Neural cell (in vitro differentiated cells): ENCODE data around the gene MRPL4. TPM values are rescaled to one million over a fixed set of nuclear protein-coding genes. Genes with fewer than 3 reads are reported as not detected.

ENCODE experiments used
- H2AFZ ChIP-seq: fragments of 200-600, 300-800 bp; sonication (generic), shearing (Covaris generic); 2 replicates; pipeline ENCODE4 v1.6.0; 2014; ENCODE audit warnings: low read depth, mild to moderate bottlenecking, antibody characterized with exemption, low read length, moderate library complexity
- H3F3A ChIP-seq: fragments of 200-600 bp; shearing (Covaris generic); 2 replicates; pipeline ENCODE4 v1.6.1; 2016; ENCODE audit warnings: mild to moderate bottlenecking, moderate library complexity, mixed read lengths, antibody characterized with exemption, low read length; ENCODE audit not compliant: insufficient read depth, poor library complexity, severe bottlenecking
- H3K27ac ChIP-seq: fragments of 200-600, 300-800 bp; sonication (generic), shearing (Covaris generic); 2 replicates; pipeline ENCODE4 v1.5.1; 2014; ENCODE audit warnings: mild to moderate bottlenecking, low read length, moderate library complexity
- H3K27me3 ChIP-seq: fragments of 300-800, 200-600 bp; sonication (generic), shearing (Covaris generic); 2 replicates; pipeline ENCODE4 v1.6.0; 2014; ENCODE audit warnings: mild to moderate bottlenecking, low read depth, low read length, moderate library complexity; ENCODE audit not compliant: insufficient read depth
- H3K36me3 ChIP-seq: fragments of 300-800, 200-600 bp; sonication (generic), shearing (Covaris generic); 2 replicates; pipeline ENCODE4 v1.5.1; 2014; ENCODE audit warnings: mild to moderate bottlenecking, antibody characterized with exemption, low read length, moderate library complexity; ENCODE audit not compliant: insufficient read depth
- H3K4me2 ChIP-seq: fragments of 300-800, 200-600 bp; sonication (generic), shearing (Covaris generic); 2 replicates; pipeline ENCODE4 v1.6.0; 2014; ENCODE audit warnings: mild to moderate bottlenecking, low read length
- H3K4me3 ChIP-seq: fragments of 300-800, 200-600 bp; sonication (generic), shearing (Covaris generic); 2 replicates; pipeline ENCODE4 v1.5.1; 2014; ENCODE audit warnings: mild to moderate bottlenecking, low read length, moderate library complexity
- H3K79me2 ChIP-seq: fragments of 200-600 bp; shearing (Covaris generic); replicated peaks from 2 replicates; pipeline ENCODE4 v1.6.0; 2014; ENCODE audit warnings: mild to moderate bottlenecking, low read length, moderate library complexity; ENCODE audit not compliant: insufficient read depth
- H3K9ac ChIP-seq: fragments of 300-800, 200-600 bp; sonication (generic), shearing (Covaris generic); 2 replicates; pipeline ENCODE4 v1.6.1; 2016; ENCODE audit warnings: mild to moderate bottlenecking, low read length, mixed read lengths
- H3K9me2 ChIP-seq: fragments of 200-600 bp; shearing (Covaris generic); 2 replicates; pipeline ENCODE4 v1.6.1; 2016; ENCODE audit warnings: mild to moderate bottlenecking, low read length, mixed read lengths; ENCODE audit not compliant: insufficient read depth
- H3K9me3 ChIP-seq: fragments of 200-600, 300-800 bp; sonication (generic), shearing (Covaris generic); 2 replicates; pipeline ENCODE4 v1.6.1; 2016; ENCODE audit warnings: mild to moderate bottlenecking, mixed run types, low read length, moderate library complexity, mixed read lengths
- H4K20me1 ChIP-seq: fragments of 200-600 bp; shearing (Covaris generic); 2 replicates; pipeline ENCODE4 v1.6.1; 2016; ENCODE audit warnings: mild to moderate bottlenecking, mixed run types; ENCODE audit not compliant: insufficient read depth
- CTCF ChIP-seq: fragments of 450-650 bp; IDR thresholded peaks from 2 replicates; pipeline ENCODE4 v1.5.1; 2014; ENCODE audit warnings: antibody characterized with exemption, mild to moderate bottlenecking, moderate library complexity; ENCODE audit not compliant: poor library complexity, severe bottlenecking
- EP300 ChIP-seq: fragments of 450-650 bp; conservative IDR thresholded peaks from 2 replicates; pipeline ENCODE4 v1.6.1; 2014; ENCODE audit warnings: antibody characterized with exemption, mild to moderate bottlenecking, moderate library complexity; ENCODE audit not compliant: poor library complexity, severe bottlenecking
- EZH2 ChIP-seq: fragments of 200-600, 300-800 bp; shearing (Covaris generic), sonication (generic); IDR thresholded peaks from 2 replicates; pipeline ENCODE4 v1.6.1; 2014; ENCODE audit warnings: antibody characterized with exemption, low read length, borderline replicate concordance, mild to moderate bottlenecking; ENCODE audit not compliant: insufficient read depth, poor library complexity, severe bottlenecking
- MXI1 ChIP-seq: fragments of 450-650 bp; conservative IDR thresholded peaks from 2 replicates; pipeline ENCODE4 v1.6.1; 2014; ENCODE audit warnings: antibody characterized with exemption, mild to moderate bottlenecking; ENCODE audit not compliant: poor library complexity, severe bottlenecking
- POLR2AphosphoS5 ChIP-seq: IDR thresholded peaks from 2 replicates; pipeline ENCODE4 v1.6.1; 2012
- RAD21 ChIP-seq: fragments of 450-650 bp; conservative IDR thresholded peaks from 2 replicates; pipeline ENCODE4 v1.6.1; 2014; ENCODE audit warnings: antibody characterized with exemption, mild to moderate bottlenecking, moderate library complexity
- REST ChIP-seq: IDR thresholded peaks from 2 replicates; pipeline ENCODE4 v1.6.1; 2012; ENCODE audit warnings: borderline replicate concordance
- SMC3 ChIP-seq: fragments of 450-650 bp; conservative IDR thresholded peaks from 2 replicates; pipeline ENCODE4 v1.6.1; 2014; ENCODE audit warnings: antibody characterized with exemption, mild to moderate bottlenecking, moderate library complexity; ENCODE audit not compliant: poor library complexity
- TAF1 ChIP-seq: IDR thresholded peaks from 2 replicates; pipeline ENCODE4 v1.6.1; 2012; ENCODE audit warnings: low read depth
- polyA plus RNA-seq: library from polyadenylated mRNA; depleted of rRNA; stranded (reverse); fragments of >200 nt; gene quantifications from 2 replicates; pipeline ENCODE4 v1.2.3, GENCODE V29; 2014

The MRPL4 gene
- polyA plus RNA-seq, 1 donor from 2014 or later, result 27.2 TPM

- Histone ChIP-seq H3K27me3 (no peaks in the 10 kb centered on the region), H3K9ac (peak overlapping the region; percentile 78), H3K9me2 (no peaks in the 10 kb centered on the region), H3K79me2 (peaks cover 7% of the 10 kb centered on the region), H3F3A (no peaks in the 10 kb centered on the region), H3K4me3 (peak overlapping the region; percentile 92), H3K9me3 (no peaks in the 10 kb centered on the region), H3K4me2 (peak overlapping the region; percentile 97), H2AFZ (peak overlapping the region; percentile 86), H3K27ac (peak overlapping the region; percentile 77), H3K36me3 (no peaks in the 10 kb centered on the region), H4K20me1 (no peaks in the 10 kb centered on the region)
- TF ChIP-seq EZH2, result no peak
- TF ChIP-seq EP300, result no peak
- no peak for TF ChIP-seq CTCF
- TF ChIP-seq MXI1, result no peak
- TF ChIP-seq REST, result no peak
- no peak for TF ChIP-seq RAD21
- TF ChIP-seq SMC3, result no peak
- TF ChIP-seq POLR2AphosphoS5, result no peak
- no peak for TF ChIP-seq TAF1
These were observed 693 bp downstream of the MRPL4 start for GRCh38 chr19:10252707-10253106.

- Histone ChIP-seq H3F3A (no peaks in the 10 kb centered on the region), H3K36me3 (no peaks in the 10 kb centered on the region), H3K9ac (no peak overlapping the region), H3K9me2 (no peaks in the 10 kb centered on the region), H3K4me2 (no peak overlapping the region), H3K9me3 (no peaks in the 10 kb centered on the region), H3K4me3 (no peak overlapping the region), H3K79me2 (peaks cover 7% of the 10 kb centered on the region), H4K20me1 (no peaks in the 10 kb centered on the region), H3K27me3 (no peaks in the 10 kb centered on the region), H2AFZ (no peak overlapping the region), H3K27ac (no peak overlapping the region)
- TF ChIP-seq EP300 (no peak), CTCF (no peak), TAF1 (no peak), REST (no peak), SMC3 (no peak), MXI1 (no peak), POLR2AphosphoS5 (no peak), RAD21 (no peak), EZH2 (no peak)
These were observed 2.2 kb downstream of the MRPL4 start for GRCh38 chr19:10254244-10254643.
